OCI-LY1 (cell line): ENCODE results near the gene DIAPH3.

Experiments
- CTCF ChIP-seq: fragments of 200-600 bp; sonication (generic), shearing (Covaris generic); IDR thresholded peaks from 2 replicates; pipeline ENCODE4 v1.5.1; 2017; ENCODE audit warnings: mild to moderate bottlenecking, antibody characterized with exemption, low read length, moderate library complexity, mixed read lengths
- EZH2 ChIP-seq: fragments of 200-600 bp; sonication (generic), shearing (Covaris generic); IDR thresholded peaks from 2 replicates; pipeline ENCODE4 v1.8.0; 2017; ENCODE audit warnings: borderline replicate concordance, mixed run types, mild to moderate bottlenecking, antibody characterized with exemption, low read length, moderate library complexity, mixed read lengths

DNA sequence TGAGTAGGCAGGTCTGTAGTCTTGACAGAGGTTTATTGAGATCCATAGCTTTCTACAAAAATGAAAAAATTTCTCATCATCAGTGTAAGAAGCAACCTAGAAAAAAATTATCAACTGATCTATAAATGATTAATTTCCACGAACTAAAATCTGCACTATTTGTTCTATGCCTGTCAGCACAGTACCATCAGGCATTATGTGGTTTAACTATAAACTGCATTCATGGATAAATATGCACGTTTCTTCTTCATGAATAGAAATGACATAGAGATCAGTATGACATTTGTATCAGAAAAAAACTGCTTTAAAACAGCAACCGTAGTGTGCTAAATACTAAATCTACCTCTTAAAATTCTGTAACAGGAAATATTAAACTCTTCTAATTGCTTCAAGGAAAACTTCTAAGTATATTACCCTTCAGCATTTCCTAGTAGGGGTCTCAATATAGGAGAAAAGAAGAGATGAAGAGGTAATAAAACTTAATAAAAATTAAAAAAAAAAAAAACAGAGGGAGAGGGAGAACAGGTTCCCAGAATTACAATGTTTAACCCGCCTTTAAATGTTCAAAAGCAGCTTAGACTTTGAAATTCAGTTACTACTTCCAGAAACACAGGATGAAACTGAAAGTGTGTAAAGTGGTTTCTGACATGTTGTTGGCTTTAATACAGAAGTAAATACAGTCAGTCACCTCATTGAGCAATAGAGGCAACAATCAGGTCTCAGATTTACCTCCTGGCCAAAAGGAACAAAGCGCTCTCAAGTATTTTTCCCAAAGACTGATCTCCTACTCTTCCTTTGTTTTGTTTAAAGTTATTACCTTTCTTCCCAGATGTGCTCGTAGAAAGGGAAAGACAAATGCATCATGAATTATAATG lies 144.4 kb downstream of the DIAPH3 start:
- TF ChIP-seq CTCF (no peak), EZH2 (no peak)
